RKO (cell line): Measurements from ENCODE around the gene VTA1.
"Not testable (repeated sequence)": the region's sequence is repeated elsewhere in the genome, so short reads cannot be mapped to it uniquely, and the experiment has no call there.

Experiments used
- DNase-seq: peaks from one replicate; pipeline ENCODE4 v3.0.0-alpha.2; 2016; ENCODE audit warnings: low spot score

The VTA1 gene

DNA sequence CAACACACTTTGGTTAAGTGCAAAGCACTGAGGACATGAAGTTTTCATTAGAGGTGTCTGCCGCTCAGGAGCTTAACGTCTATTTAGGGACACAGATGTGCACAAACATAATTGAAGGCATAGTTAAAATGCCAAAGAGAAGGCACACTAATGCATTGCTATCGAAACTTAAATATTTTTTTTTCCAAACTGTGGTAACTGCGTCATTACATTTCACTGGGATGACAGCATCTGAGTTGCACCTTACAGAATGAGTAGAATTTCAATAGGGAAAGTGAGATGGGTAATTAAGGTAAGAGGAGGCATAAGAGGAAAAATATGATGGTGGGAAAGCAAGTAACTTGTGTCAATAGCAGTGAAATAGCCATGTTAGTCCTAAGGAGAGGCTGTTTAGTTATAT is 79.7 kb downstream of the VTA1 start:
- DNase-seq: no peak

GRCh38 chr6:142229518-142230270 is 82.6 kb downstream of the VTA1 start:
- not testable (repeated sequence) for DNase-seq

DNA sequence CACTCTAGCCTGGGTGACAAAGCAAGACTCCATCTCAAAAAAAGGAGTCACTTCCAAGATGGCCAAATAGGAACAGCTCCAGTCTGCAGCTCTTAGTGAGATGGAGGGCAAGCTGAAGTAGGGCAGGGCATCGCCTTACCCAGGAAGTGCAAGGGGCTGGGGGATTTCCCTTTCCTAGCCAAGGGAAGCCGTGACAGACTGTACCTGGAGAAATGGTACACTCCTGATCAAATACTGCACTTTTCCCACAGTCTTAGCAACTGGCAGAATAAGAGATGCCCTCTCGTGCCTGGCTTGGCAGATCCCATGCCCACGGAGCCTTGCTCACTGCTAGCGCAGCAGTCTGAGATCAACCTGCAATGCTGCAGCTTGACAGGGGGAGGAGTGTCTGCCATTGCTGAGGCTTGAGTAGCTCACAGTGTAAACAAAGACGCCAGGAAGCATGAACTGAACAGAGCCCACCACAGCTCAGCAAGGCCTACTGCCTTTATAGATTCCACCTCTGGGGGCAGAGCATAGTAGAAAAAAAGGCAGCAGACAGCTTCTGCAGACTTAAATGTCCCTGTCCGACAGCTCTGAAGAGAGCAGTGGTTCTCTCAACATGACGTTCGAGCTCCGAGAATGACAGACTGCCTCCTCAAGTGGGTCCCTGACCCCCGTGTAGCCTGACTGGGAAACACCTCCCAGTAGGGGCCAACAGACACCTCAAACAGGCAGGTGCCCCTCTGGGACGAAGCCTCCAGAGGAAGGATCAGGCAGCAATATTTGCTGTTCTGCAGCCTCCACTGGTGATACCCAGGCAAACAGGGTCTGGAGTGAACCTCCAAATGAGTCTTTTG is 85.4 kb downstream of the VTA1 start:
- peak; percentile 19 for DNase-seq

- no peak for DNase-seq
Measured at GRCh38 chr6:142233945-142234682, 87.1 kb downstream of the VTA1 start.

GRCh38 chr6:142235272-142235671 is 88.2 kb downstream of the VTA1 start:
- no peak for DNase-seq

GRCh38 chr6:142235791-142236190 is 88.7 kb downstream of the VTA1 start:
- DNase-seq: no peak

- DNase-seq: no peak
Measured at GRCh38 chr6:142236691-142237090, 89.6 kb downstream of the VTA1 start.

DNA sequence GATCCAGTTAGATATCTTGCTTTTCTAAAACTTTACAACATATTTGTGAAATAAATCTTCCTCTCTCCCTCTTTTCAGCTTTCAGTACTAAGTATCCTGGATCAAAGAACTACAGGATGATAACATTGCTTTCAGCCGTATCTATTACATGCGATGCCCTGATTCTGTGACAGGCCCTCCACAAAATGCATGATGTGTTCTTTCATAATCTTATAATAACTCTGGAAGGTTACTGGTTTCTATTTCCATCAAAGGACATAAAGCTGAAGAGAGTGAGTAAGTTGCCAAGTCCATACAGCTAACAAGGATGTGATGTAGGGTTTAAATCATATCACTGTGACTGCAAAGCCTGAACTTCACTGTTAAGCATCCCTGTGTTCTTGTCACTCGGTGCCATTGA is 91.8 kb downstream of the VTA1 start:
- DNase-seq: no peak

DNA sequence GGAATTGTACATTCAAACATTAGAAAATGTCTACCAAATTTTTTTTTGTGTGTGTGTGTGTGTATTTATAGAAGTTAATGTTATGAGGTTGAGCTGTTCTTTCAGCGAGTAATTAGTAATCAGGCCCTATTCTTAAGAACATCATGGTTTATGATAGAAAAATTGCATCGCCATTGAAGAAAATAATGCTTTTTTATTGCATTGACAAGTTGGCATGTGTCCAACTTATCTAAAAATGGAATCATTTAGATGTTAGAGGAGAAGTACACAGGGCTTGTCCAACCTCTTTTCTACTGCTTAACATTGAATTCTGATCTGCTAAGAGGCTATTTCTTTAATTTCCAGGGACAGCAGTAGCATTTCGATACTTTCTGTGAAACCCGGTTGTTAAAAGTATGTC is 93.1 kb downstream of the VTA1 start:
- no peak for DNase-seq

- DNase-seq: no peak
Measured at GRCh38 chr6:142241061-142241460, 94.0 kb downstream of the VTA1 start.

DNA sequence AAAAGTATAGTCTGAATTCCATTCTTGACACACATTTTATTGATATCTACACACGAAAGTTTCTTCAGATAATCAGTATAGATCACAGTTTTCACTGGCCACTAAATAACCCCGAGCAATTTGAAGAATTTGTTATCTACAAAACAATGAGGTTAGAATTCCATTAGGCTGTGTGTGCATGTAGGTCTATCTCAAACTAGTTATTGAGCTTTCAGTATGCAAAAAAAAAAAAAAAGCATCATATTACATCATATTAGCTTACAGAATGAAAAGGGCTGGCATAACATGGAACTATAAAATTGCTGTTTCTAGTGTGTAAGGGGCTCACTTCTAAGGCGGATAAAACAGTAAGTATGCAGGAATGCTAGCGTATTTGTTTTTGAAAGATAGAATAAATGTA is 95.2 kb downstream of the VTA1 start:
- DNase-seq: no peak

DNA sequence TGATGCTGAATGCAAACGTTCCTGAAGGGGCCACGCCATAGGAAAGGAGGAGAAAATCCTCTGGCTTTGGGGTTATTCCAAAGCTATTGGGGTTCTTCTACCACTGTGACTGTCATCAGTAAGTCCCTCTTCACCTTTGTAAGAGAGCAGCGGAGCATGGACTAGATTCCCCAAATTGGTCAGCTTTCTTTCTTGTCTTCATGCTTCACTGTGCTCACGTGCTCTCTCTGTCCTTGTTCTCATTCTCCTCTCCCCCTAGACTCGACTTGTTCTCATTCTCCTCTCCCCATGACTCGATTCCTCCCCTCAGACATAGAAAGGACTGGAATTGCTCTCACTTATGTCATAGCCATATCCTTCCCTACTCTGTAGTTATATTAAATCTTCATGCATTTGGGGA is 99.9 kb downstream of the VTA1 start:
- DNase-seq: no peak

DNA sequence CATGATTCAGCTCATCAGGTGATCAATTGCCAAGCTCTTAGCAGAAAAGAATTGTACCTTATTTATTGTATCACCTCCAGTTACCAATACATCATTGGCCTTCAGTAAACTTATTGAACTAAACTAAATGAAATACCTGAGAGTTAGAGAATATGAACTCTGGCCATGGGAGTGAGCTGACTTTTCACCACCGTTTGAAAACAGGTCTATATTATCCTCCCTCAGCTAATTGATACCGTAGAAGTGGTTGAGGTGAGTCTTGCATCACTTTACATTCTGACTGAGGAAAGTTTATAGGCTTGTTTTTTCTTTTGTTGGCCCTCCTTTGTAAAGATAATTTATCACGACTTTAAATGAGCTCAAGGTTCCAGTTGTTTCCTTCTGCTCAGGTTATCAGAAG is 102.2 kb downstream of the VTA1 start:
- no peak for DNase-seq

GRCh38 chr6:142251930-142252445 is 104.9 kb downstream of the VTA1 start:
- no peak for DNase-seq

- no peak for DNase-seq
Measured at GRCh38 chr6:142254513-142254912, 107.5 kb downstream of the VTA1 start.

- no peak for DNase-seq
Measured at GRCh38 chr6:142255785-142256184, 108.7 kb downstream of the VTA1 start.

- no peak for DNase-seq
Measured at GRCh38 chr6:142258305-142258704, 111.2 kb downstream of the VTA1 start.

GRCh38 chr6:142258757-142259156 is 111.7 kb downstream of the VTA1 start:
- no peak for DNase-seq

DNA sequence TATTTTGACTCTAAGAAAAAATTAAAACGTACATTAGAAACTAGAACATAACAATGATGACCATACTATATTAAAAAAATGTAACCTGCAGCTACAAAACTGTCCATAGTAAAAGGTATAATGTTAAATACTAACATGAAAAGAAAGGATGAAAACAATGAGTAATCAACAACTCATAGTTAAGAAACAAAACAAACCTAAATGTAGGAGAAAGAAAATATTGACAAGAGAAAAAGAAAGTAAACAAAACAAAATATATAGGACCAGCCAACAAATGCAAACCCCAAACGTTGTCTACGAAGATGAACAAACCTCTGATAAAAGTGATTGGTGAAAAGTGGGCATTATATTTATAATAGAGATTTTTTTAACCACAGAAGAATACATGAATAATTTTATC is 113.7 kb downstream of the VTA1 start:
- no peak for DNase-seq

GRCh38 chr6:142262231-142262630 is 115.2 kb downstream of the VTA1 start:
- DNase-seq: no peak

DNA sequence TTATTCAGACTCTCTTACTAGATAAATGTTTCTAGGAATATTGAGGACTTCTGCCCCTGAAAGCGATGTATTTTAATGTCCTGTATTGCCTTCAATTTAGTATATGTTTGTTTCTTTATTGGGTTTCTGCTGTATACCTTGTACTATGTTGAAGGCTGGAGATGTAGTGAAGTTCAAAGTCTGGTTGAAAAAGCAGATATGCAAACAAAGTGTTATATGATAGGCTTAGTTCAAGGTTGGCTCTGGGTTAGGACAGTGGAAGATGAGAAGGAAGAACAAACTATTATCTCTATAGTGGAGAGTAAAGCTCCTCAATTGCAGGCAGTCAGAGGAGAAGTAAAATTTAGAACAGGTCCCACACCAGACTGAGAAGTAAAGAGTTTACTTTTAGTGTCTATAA is 118.4 kb downstream of the VTA1 start:
- no peak for DNase-seq

GRCh38 chr6:142266060-142266459 is 119.0 kb downstream of the VTA1 start:
- DNase-seq: no peak

GRCh38 chr6:142271476-142271875 is 124.4 kb downstream of the VTA1 start:
- DNase-seq: no peak
